K562 treated with DMSO at 1 percent for 12 hours (cell line): ENCODE data around the gene DAND5. TPM values are rescaled to one million over a fixed set of nuclear protein-coding genes. Genes with fewer than 3 reads are reported as not detected.

Experiments
- total RNA-seq: library from RNA; unstranded; fragments of 300-600 nt; gene quantifications from 2 replicates; pipeline ENCODE4 v1.2.3, GENCODE V29; 2022; ENCODE audit not compliant: insufficient read depth

DAND5 gene, protein sequence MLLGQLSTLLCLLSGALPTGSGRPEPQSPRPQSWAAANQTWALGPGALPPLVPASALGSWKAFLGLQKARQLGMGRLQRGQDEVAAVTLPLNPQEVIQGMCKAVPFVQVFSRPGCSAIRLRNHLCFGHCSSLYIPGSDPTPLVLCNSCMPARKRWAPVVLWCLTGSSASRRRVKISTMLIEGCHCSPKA
- total RNA-seq: 1.0 TPM in 1 of 2 replicates, not detected in the other

DNA sequence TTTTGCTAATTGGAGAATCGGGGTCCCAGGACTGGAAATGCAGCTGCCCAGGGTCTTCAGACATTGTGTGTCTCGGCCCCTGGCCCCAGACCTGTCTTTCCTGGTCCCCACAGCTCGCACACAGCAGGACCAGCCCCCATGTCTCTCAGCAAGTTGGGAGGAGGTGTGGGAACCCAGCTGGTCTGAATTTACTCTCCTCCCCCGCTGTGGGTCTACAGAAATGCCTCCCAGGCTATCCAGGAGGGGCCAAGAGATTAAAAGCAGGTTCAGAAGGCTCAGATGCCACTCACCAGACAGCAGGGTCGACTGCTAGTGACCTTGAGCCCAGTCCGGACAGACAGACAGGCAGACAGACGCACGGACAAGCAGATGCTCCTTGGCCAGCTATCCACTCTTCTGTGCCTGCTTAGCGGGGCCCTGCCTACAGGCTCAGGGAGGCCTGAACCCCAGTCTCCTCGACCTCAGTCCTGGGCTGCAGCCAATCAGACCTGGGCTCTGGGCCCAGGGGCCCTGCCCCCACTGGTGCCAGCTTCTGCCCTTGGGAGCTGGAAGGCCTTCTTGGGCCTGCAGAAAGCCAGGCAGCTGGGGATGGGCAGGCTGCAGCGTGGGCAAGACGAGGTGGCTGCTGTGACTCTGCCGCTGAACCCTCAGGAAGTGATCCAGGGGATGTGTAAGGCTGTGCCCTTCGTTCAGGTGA lies at the start of gene DAND5:
TSS of gene DAND5 (plus strand) at position 285 of the 697 bp plus-strand sequence. CDS start at position 370, 85 bp downstream.

DNA sequence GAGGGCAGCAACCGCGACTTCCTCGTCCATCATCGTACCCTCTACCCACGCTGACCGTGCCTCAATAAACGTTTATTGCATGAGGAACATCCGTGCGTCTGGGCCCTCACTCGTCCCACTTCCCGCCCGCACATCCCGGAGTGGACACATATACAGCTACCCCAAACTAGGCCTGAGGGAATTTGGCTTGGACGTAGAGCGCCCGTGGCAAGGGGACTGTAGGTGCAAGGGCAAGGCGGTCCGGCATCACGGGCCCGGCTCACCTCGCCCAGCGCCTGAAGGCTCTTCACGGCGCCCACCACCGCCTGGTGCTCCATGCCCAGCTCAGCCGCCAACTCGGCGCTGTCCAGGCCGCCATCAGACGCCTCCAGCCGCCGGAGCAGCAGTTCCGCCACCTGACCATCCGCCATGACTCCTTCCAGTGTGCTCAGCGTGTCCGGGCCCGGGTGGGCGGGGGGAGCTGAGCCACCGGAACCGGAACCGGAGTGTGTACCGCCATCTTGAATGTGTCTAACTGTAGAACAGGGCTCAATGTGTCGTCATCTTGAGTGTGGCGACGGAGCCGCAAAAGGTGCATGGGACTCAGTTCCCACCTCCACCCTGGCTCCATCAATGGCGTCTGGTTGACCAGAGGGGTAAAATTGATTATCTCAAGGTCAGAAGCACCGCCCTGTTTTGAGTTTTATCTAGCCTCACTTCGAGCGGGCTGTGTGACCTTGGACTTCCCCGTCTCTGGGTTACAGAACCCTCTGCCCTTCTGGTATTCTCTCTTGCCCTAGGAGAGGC lies 35.9 kb upstream of the DAND5 start, which contains the start of gene FARSA:
TSS of gene FARSA (minus strand) at position 425 of the 786 bp plus-strand sequence. CDS start at position 410, 15 bp downstream.

DNA sequence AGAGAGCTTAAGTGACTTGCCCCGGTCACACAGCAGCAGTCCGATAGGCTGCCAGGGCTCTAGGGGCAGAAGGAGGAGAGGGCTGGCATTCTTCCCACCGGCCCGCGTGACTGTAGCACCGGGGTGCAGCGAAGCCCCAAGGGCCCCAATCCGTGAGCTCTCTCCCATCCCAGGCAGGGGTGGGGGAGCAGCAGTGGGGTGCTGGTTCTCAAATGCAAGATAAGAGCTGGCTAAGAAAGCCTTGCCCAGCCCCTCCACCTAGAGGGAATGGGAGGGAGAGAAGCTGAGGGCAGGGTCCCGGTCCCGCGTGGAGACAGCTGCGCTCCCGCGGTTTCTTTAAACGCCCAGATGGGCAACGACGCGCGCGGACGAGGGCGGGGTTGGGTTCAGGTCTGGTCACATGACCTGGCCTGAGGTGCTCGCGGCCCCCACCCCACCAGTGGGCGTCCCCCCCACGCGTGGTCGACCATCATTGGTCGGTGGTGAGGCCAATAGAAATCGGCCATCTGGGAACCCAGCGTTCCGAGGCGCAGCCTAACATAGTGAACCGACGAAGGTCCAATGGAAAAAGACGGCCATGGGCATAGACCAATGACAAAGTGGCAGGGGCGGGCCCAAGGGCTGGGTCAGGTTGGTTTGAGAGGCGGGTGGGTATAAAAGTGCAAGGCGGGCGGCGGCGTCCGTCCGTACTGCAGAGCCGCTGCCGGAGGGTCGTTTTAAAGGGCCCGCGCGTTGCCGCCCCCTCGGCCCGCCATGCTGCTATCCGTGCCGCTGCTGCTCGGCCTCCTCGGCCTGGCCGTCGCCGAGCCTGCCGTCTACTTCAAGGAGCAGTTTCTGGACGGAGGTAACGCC lies 31.2 kb upstream of the DAND5 start, which contains the start of gene CALR:
TSS of gene CALR (plus strand) at position 683 of the 852 bp plus-strand sequence. CDS start at position 754, 71 bp downstream.

DNA sequence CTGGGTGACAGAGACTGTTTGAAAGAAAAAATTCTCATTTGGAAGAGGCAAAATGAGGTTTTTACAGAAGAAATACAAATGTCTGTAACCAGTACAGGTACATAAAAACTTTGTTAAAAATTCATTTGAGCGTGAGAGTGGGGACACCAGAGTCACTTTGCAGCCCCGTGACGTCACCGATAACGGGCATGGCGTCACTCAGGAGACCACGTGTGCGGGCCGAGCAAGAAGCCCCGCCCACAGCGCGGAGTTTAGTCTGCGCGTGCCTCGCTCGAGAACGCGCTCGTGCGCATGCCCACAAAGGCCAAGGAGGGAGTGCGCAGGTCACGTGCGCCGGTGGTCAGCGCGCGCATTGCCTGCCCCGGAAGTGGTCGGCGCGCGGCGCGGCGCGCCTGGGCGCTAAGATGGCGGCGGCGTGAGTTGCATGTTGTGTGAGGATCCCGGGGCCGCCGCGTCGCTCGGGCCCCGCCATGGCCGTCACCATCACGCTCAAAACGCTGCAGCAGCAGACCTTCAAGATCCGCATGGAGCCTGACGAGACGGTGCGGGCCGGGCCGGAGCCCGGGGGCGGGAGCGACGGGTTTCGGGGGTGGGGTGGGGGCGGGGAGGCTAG lies 23.8 kb upstream of the DAND5 start, which contains the start of gene RAD23A:
TSS of gene RAD23A (plus strand) at position 384 of the 613 bp plus-strand sequence. CDS start at position 471, 87 bp downstream.

DNA sequence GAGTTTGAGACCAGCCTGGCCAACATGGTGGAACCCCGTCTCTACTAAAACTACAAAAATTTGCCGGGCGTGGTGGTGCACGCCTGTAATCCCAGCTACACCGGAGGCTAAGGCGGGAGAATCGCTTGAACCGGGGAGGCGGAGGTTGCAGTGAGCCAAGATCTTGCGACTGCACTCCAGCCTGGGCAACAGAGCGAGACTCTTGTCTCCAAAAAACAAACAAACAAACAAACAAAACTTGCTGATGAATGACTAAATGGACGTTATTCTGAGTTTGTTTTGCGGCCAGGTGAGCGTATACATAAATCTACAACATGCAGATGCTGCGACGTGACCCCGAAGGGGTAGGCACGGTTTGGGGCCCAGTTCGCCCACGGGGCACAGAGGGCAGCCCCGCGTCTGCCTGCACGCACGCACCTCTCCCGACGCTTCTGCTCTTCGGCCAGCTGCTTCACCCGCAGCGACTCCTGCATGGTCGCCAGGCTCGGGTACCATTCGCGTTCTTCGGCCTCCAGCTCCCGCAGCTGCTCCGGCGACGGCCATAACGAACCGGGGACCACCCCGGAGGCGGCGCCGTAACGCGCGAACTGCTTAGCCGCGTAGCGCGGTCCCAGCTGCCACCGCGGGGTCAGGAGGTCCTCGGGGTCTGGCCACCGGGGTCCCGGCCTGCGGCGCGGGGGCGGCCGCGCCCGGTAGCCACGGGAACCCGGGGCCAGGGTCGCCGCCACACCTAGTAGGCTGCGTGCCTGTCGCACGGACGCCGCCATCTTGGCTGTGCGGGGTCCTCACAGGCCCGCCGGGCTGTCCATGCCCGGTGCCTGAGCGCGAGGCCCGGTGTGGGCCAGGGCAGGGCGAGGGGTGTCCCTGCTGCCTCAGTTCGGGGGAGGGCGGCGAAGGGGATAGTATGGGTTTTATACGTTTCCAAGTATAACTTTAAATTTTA lies 12.7 kb upstream of the DAND5 start, which contains the start of gene GADD45GIP1:
TSS of gene GADD45GIP1 (minus strand) at position 778 of the 943 bp plus-strand sequence. CDS start at position 767, 11 bp downstream.

DNA sequence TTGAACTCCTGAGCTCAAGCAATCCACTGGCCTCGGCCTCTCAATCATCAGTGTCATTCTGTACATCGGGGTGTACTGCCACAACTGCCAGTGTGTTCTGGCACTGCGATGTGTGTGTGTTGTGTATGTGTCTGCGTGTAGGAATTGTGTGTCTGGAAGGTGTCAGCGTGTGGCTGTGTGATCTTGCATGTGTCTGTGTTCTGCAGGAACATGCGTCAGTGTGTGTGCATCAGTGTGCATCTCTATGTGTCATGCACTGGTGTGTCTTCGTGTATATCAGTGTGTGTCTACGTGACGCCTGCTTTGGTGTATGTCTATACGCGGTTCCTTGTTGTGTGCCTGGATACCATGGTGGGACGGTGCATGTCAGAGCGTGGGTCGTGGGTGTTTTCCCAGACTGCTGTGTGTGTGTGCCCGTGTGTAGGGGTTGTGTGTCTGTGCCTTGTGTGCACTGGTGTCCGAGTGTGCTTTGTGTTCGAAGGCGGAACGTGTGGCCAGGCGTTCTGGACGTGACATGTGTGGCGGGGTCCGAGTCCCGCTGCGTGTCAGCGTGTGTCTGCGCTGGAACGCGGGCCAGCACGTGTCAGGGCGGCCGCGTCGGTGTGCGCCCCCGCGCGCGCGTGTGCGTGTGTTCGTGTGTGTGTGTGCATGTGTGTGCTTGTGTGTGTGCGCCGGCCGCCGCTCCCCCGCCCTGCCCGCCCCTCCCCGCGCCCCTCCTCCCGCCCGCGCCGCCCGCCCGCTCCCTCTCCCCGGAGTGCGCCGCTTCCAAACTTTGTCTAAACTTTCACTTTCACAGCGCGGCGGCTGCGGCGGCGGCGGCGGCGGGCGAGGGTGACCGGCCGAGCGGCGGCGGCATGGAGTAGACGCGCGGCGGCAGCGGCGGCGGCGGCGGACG lies 25.6 kb downstream of the DAND5 start, which contains the start of gene NFIX:
TSS of gene NFIX (plus strand) at position 775 of the 895 bp plus-strand sequence. CDS start 363 bp downstream, outside the sequence.

Other genes with a start within 250 kb of the DAND5 start
- gene TNPO2, start 245.6 kb upstream of the DAND5 start, total RNA-seq: 9.2 and 34.1 TPM in 2 replicates
- 376 and 560 TPM in 2 replicates for gene TRIR, start 234.9 kb upstream of the DAND5 start, total RNA-seq
- gene GET3, start 232.1 kb upstream of the DAND5 start, total RNA-seq: 80.9 and 100 TPM in 2 replicates
- not detected in 2 replicates for gene BEST2, start 217.8 kb upstream of the DAND5 start, total RNA-seq
- gene HOOK2, start 194.0 kb upstream of the DAND5 start, total RNA-seq: 13.5 and 17.6 TPM in 2 replicates
- 79.5 and 102 TPM in 2 replicates for gene JUNB, start 178.1 kb upstream of the DAND5 start, total RNA-seq
- gene PRDX2, start 167.8 kb upstream of the DAND5 start, total RNA-seq: 330 and 389 TPM in 2 replicates
- 12.6 TPM in 1 of 2 replicates, not detected in the other for gene THSD8, start 167.5 kb upstream of the DAND5 start, total RNA-seq
- 73.5 and 86.3 TPM in 2 replicates for gene RNASEH2A, start 163.0 kb upstream of the DAND5 start, total RNA-seq
- 0.58 and 3.6 TPM in 2 replicates for gene RTBDN, start 135.0 kb upstream of the DAND5 start, total RNA-seq
- gene MAST1, start 131.1 kb upstream of the DAND5 start, total RNA-seq: 6.1 and 6.4 TPM in 2 replicates
- gene DNASE2, start 88.1 kb upstream of the DAND5 start, total RNA-seq: 133 and 148 TPM in 2 replicates
- 32.6 and 45.7 TPM in 2 replicates for gene KLF1, start 82.4 kb upstream of the DAND5 start, total RNA-seq
- gene GCDH, start 78.4 kb upstream of the DAND5 start, total RNA-seq: 10.5 and 12.8 TPM in 2 replicates
- gene SYCE2, start 50.3 kb upstream of the DAND5 start, total RNA-seq: 0.80 and 1.0 TPM in 2 replicates
- 120 and 123 TPM in 2 replicates for gene FARSA, start 35.9 kb upstream of the DAND5 start, total RNA-seq
- 475 and 681 TPM in 2 replicates for gene CALR, start 31.0 kb upstream of the DAND5 start, total RNA-seq
- gene RAD23A, start 23.7 kb upstream of the DAND5 start, total RNA-seq: 111 and 154 TPM in 2 replicates
- 33.4 and 52.1 TPM in 2 replicates for gene GADD45GIP1, start 12.4 kb upstream of the DAND5 start, total RNA-seq
- 3.3 and 14.3 TPM in 2 replicates for gene NFIX, start 25.9 kb downstream of the DAND5 start, total RNA-seq
- 287 and 387 TPM in 2 replicates for gene LYL1, start 133.3 kb downstream of the DAND5 start, total RNA-seq
- 27.9 and 29.1 TPM in 2 replicates for gene TRMT1, start 147.2 kb downstream of the DAND5 start, total RNA-seq
- gene NACC1, start 148.7 kb downstream of the DAND5 start, total RNA-seq: 27.0 and 54.7 TPM in 2 replicates
- gene STX10, start 180.8 kb downstream of the DAND5 start, total RNA-seq: 94.3 and 118 TPM in 2 replicates
- 177 and 186 TPM in 2 replicates for gene IER2, start 180.8 kb downstream of the DAND5 start, total RNA-seq